PFSK-1 (cell line): ENCODE results near the gene HSP90AA1.

ENCODE experiments used
- FOXP2 ChIP-seq: optimal IDR thresholded peaks from 2 replicates; pipeline ENCODE3; 2011; ENCODE audit warnings: borderline replicate concordance, control low read depth, inconsistent platforms; ENCODE audit not compliant: insufficient read depth; ENCODE audit errors: extremely low read length, extremely low read depth
- POLR2AphosphoS5 ChIP-seq: IDR thresholded peaks from 2 replicates; pipeline ENCODE4 v1.6.1; 2012; ENCODE audit warnings: low read depth, mild to moderate bottlenecking, control low read depth, low read length, moderate library complexity
- SIN3A ChIP-seq: IDR thresholded peaks from 2 replicates; pipeline ENCODE4 v1.6.1; 2012; ENCODE audit warnings: mild to moderate bottlenecking, low read length, moderate library complexity, borderline replicate concordance; ENCODE audit not compliant: insufficient read depth
- TAF1 ChIP-seq: IDR thresholded peaks from 2 replicates; pipeline ENCODE4 v1.6.1; 2012; ENCODE audit warnings: low read length, control low read depth, borderline replicate concordance; ENCODE audit not compliant: insufficient read depth
- TF ChIP-seq, protein P1 (sequence below), 2 experiments: IDR thresholded peaks; 2 replicates each; pipeline versions ENCODE4 v1.6.1 to v1.8.0; 2011 to 2012; ENCODE audit warnings: low read depth in 2 of 2, low read length in 2 of 2, control low read depth in 1 of 2, inconsistent platforms in 1 of 2, mild to moderate bottlenecking in 1 of 2, moderate library complexity in 1 of 2; ENCODE audit not compliant: insufficient read depth in 1 of 2

HSP90AA1 gene

DNA sequence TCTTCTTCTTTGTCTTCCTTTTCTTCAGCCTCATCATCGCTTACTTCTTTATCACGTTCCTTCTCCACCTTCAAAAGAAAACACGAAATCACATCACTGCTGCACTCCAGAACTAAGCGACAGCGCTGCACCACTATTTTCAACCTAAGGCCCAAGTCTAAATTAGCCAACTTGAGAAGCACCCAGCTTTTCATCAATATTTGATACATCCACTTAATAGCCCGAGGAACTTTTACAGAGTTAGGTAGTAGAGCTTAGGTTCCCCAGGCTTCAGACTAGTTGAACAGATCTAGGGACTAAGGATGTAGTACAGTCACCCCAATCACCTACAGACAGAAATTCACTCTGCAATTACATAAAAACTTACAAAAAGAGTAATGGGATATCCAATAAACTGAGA is 1.9 kb downstream of the HSP90AA1 start:
- TF ChIP-seq, protein P1, sequence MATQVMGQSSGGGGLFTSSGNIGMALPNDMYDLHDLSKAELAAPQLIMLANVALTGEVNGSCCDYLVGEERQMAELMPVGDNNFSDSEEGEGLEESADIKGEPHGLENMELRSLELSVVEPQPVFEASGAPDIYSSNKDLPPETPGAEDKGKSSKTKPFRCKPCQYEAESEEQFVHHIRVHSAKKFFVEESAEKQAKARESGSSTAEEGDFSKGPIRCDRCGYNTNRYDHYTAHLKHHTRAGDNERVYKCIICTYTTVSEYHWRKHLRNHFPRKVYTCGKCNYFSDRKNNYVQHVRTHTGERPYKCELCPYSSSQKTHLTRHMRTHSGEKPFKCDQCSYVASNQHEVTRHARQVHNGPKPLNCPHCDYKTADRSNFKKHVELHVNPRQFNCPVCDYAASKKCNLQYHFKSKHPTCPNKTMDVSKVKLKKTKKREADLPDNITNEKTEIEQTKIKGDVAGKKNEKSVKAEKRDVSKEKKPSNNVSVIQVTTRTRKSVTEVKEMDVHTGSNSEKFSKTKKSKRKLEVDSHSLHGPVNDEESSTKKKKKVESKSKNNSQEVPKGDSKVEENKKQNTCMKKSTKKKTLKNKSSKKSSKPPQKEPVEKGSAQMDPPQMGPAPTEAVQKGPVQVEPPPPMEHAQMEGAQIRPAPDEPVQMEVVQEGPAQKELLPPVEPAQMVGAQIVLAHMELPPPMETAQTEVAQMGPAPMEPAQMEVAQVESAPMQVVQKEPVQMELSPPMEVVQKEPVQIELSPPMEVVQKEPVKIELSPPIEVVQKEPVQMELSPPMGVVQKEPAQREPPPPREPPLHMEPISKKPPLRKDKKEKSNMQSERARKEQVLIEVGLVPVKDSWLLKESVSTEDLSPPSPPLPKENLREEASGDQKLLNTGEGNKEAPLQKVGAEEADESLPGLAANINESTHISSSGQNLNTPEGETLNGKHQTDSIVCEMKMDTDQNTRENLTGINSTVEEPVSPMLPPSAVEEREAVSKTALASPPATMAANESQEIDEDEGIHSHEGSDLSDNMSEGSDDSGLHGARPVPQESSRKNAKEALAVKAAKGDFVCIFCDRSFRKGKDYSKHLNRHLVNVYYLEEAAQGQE (IDR thresholded peaks at IDR 0.05; ENCODE audit: insufficient read depth in 1 of 2, low read depth in 2 of 2, low read length in 2 of 2) = no peak
- TF ChIP-seq FOXP2 (no peak), SIN3A (no peak), POLR2AphosphoS5 (no peak), TAF1 (no peak)

DNA sequence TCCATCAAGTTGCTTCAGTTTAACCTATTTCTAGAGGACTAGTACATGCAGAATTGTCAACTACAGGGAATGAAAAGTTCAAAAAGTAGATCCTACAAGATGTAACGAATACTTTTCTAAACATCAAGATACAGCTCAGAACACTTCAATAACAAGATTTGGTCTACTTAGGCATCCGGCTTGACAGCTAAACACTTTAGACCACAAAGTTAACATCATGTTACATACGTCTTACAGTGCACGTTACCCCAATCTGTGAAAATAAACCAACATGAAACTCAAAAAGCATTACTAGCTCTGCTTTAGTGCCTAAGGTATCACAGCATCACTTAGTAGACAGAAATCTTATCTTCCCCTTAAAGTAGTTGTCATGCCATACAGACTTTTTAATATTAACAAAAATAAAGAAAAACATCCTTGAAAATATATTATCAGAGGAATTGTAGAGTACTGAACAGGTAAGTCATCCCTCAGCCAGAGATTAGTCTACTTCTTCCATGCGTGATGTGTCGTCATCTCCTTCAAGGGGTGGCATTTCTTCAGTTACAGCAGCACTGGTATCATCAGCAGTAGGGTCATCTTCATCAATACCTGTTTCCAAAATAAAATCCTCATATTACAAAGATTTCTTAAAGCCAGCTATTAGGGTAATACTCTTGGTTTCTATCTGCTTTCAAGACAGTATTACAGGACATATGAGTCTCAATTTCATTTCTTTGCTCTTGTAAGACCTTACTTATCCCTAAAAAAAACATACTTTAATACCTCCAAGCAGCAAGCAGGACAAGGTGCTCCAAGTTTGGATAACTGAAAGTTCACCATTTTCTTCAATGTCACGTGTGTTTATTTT is 5.4 kb downstream of the HSP90AA1 start:
- no peak for TF ChIP-seq FOXP2

DNA sequence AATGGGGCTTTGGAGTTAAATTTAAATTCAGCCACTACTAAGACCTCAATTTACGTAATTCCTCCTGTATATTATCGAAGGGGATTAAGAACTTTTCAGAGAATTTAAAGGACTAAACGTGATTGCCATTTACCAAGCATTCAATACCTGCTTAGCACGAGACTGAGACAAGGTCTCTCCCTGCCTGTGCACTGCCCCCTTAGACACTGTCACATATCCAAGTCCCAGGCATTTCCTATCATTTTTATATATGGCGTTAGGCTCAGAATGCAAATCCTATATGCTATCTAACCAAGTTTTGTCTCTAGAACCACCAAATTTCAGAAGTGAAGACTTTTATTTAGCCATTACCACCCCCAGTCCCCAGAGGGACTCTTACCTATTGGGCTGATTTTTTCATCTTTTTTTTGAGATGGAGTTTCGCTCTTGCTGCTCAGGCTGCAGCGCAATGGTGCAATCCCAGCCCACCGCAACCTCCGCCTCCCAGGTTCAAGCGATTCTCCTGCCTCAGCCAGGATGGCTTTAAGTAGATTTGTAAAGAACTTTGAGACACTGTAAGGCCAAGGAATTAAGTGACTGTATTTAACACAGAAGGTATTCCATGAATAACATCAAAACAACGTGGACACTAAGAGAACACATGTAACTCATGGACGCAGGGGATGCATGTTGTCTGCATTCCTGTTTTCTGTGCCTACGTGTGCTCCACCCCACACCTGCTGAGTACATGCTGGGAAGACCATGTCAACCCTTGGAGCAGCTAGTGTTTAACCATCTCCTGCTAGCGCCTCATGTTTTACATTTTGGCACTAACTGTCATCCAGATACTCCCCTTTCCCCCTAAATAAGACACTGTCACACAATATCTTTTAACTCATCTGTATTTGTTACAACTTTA is 6.4 kb downstream of the HSP90AA1 start:
- TF ChIP-seq, protein P1 (IDR thresholded peaks at IDR 0.05; ENCODE audit: insufficient read depth in 1 of 2, low read depth in 2 of 2, low read length in 2 of 2) = no peak
- TF ChIP-seq SIN3A (no peak), POLR2AphosphoS5 (no peak), TAF1 (no peak), FOXP2 (no peak)

DNA sequence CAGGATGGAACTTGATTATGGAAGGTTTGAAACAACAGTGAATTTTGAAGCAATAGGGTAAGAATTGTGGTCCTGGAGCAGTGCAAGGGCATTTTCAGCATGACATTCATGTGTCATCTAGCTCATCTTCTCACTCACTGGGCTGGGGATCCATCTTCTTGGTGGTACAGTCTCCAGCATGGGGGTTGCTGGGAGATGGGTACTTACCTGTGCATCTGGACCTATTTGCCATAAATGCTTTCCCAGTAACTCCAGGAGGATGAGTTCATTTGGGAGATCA is 7.2 kb downstream of the HSP90AA1 start:
- no peak for TF ChIP-seq FOXP2
- TF ChIP-seq TAF1 = no peak
- TF ChIP-seq, protein P1 (IDR thresholded peaks at IDR 0.05; ENCODE audit: insufficient read depth in 1 of 2, low read depth in 2 of 2, low read length in 2 of 2) = no peak
- TF ChIP-seq SIN3A = no peak
- no peak for TF ChIP-seq POLR2AphosphoS5

DNA sequence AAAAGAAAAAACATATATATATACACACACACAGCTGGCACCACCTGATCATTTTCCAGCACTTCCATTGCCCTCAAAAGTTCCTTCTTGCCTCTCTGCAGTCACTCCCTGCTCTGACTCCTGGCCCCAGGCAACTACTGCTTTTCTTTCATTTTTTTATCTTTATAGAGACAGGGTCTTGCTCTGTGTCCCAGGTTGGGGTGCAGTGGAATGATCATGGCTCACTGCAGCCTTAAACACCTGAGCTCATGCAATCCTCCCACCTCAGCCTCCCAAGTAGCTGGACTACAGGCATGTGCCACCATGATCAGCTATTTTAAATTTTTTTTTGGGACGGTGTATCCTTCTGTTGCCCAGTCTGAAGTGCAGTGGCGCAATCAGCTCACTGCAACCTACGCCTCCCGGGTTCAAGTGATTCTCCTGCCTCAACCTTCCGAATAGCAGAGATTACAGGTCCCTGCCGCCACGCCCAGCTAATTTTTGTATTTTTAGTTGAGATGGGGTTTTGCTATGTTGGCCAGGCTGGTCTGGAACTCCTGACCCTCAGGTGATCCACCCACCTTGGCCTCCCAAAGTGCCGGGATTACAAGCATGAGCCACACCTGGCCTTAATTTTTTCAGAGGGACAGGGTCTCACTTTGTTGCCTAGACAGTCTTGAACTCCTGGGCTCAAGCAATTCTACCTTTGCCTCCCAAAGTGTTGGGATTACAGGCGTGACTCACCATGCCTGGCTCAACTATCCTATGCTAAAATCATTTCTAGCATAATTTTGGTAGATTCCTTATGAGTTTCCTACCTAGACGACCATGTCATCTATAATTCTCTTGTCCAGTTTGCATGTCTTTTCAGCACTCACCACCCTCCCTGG is 7.8 kb downstream of the HSP90AA1 start:
- TF ChIP-seq, protein P1 (IDR thresholded peaks at IDR 0.05; ENCODE audit: insufficient read depth in 1 of 2, low read depth in 2 of 2, low read length in 2 of 2) = no peak
- TF ChIP-seq FOXP2 = no peak
- TF ChIP-seq POLR2AphosphoS5 = no peak
- TF ChIP-seq TAF1 = no peak
- TF ChIP-seq SIN3A = no peak
